Upper lobe of left lung (tissue), 4 donors: ENCODE measurements around the gene CD8A.

Source experiments
- CTCF ChIP-seq, 6 experiments: fragments of 450-650 bp in 4 of 6; fragments of 200-600 bp in 2 of 6; sonication (generic) in 2 of 6; IDR thresholded peaks; one replicate each; pipeline ENCODE4 v1.5.1; 2016 to 2019; ENCODE audit warnings: antibody characterized with exemption in 6 of 6
- POLR2A ChIP-seq, 4 donors: fragments of 450-650 bp; IDR thresholded peaks; one replicate each; pipeline ENCODE4 v1.5.1; 2016 to 2017; ENCODE audit warnings: antibody characterized with exemption in 4 of 4, mild to moderate bottlenecking in 2 of 4
- POLR2AphosphoS5 ChIP-seq, 2 donors: sonication (generic); formaldehyde crosslinking; IDR thresholded peaks; one replicate each; pipeline ENCODE4 v1.5.1; 2017; ENCODE audit warnings: antibody characterized with exemption in 2 of 2

GRCh38 chr2:86788165-86788564 is 2.5 kb downstream of the CD8A start:
- TF ChIP-seq POLR2A (IDR thresholded peaks at IDR 0.05) (no peak), CTCF (IDR thresholded peaks at IDR 0.05) (no peak), POLR2AphosphoS5 (IDR thresholded peaks at IDR 0.05) (no peak)
